Vagina (tissue), 2 donors: ENCODE results near the gene SRPX.

Source experiments
- CTCF ChIP-seq, 3 experiments: fragments of 450-650 bp in 2 of 3; fragments of 200-600 bp in 1 of 3; sonication (generic) in 1 of 3; IDR thresholded peaks; one replicate each; pipeline ENCODE4 v1.5.1; 2017 to 2019; ENCODE audit warnings: antibody characterized with exemption in 3 of 3, mild to moderate bottlenecking in 2 of 3, moderate library complexity in 2 of 3
- POLR2A ChIP-seq, 2 donors: fragments of 450-650 bp; IDR thresholded peaks; one replicate each; pipeline ENCODE4 v1.6.1; 2017; ENCODE audit warnings: antibody characterized with exemption in 2 of 2, mild to moderate bottlenecking in 2 of 2, moderate library complexity in 2 of 2
- POLR2AphosphoS5 ChIP-seq, 2 donors: sonication (generic); formaldehyde crosslinking; IDR thresholded peaks; one replicate each; pipeline ENCODE4 v1.9.0; 2017; ENCODE audit warnings: antibody characterized with exemption in 2 of 2, mild to moderate bottlenecking in 2 of 2, low read depth in 1 of 2; ENCODE audit not compliant: insufficient read depth in 1 of 2

- TF ChIP-seq CTCF (IDR thresholded peaks at IDR 0.05) (no peak), POLR2A (IDR thresholded peaks at IDR 0.05) (no peak), POLR2AphosphoS5 (IDR thresholded peaks at IDR 0.05; ENCODE audit: insufficient read depth in 1 of 2, low read depth in 1 of 2) (no peak)
These were observed at the start of gene SRPX for GRCh38 chrX:38220415-38221390.
